T follicular helper cell (primary cell): Measurements from ENCODE around the gene CCL4L2.
"Not testable (repeated sequence)": the region's sequence is repeated elsewhere in the genome, so short reads cannot be mapped to it uniquely, and the experiment has no call there.

Experiments used
- DNase-seq: peaks from one replicate; pipeline ENCODE4 v3.0.0-alpha.2; 2020; ENCODE audit warnings: low read depth

CCL4L2 gene

DNA sequence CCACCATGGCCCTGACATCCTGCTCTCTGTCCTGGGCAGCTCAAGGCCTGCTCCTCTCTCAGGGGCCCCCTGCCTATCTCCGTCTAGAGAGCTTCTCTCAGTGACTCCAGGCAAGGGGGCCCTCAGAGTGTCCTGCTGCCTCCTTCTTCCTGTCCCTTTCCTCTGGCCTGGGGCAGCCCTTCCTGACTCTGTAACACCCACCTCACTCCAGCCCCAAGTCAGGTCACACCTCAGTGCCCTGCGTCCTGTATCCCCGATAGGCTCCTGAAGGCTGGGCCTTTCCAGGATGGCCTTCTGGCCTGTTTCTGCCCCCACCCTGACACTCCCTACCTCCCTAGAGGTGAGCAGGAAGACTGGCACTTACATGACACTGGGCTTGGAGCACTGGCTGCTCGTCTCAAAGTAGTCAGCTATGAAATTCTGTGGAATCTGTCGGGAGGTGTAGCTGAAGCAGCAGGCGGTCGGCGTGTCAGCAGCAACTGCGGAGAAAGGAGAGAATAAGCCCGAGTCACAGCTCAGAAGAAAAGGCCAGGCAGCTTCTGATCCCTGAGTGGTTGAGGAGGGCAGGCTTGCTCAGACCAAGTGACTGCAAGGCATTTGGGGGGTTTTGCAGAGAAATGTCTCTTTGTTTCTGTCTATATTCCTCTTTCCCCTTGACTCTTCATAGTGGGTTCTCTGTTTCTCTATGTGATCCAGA, 15.3 kb upstream of the CCL4L2 start:
- no peak for DNase-seq

DNA sequence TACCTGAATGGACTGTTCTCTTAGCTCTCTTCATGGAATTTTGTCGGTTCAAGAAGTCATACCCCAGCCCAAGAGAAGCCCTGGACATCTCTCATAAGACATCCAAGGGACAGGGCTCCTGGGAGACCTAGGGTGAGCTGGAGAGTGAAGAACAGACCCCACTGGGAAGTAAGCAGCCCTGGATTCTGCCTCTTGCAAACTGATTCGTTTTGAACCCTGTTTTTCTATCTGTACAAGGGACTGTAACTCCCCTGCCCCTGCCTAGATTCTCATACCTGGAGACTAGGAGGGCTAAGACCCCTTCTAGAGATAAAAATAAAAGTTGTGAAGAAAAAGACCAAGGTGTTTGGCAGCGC, 14.8 kb upstream of the CCL4L2 start:
- DNase-seq = no peak

DNA sequence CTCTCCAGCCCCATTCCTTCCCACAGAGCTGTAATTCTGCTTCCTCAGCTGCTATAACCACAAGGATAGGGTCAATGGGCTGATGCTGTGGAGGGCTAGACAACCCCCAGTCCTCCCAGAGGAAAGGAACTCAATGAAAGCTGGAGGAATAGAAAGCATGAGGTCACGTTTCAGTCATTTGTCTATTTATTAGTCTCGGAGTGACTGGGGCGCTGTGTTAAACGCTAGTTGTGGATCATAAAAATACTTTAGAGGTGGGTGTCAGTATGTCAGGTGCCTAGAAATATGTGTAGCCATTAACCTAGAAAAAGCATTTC, 13.5 kb upstream of the CCL4L2 start:
- no peak for DNase-seq

DNA sequence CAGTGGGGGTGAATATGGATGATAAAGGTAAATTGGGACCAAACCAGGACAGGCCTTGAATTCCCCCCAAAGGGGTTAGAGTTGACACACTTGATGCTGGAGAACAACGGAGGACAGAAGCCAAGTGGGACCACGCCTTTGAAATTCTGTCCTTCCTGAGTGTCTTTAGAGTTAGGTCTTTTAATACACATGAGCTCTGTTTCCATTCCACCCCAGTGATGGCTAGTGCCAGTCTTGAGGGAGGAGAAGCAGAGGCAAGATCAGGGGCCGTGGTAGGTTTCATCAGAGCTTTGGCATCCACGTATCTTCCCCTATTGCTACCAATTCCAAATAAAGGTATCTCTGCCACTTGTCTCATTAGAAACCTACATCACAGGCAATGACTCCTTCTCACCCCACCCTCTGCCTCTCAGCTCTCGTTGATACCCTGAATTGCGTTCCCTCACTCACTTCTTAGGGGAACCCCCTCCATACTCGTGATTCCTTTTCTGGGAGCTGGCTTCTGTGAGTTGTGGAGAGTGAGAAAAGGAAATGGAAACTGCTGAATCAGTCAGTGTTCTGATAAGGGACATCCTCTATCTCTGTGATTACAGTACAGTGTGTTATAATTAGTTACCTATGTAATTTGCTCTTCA, 11.9 kb upstream of the CCL4L2 start:
- DNase-seq = no peak

DNA sequence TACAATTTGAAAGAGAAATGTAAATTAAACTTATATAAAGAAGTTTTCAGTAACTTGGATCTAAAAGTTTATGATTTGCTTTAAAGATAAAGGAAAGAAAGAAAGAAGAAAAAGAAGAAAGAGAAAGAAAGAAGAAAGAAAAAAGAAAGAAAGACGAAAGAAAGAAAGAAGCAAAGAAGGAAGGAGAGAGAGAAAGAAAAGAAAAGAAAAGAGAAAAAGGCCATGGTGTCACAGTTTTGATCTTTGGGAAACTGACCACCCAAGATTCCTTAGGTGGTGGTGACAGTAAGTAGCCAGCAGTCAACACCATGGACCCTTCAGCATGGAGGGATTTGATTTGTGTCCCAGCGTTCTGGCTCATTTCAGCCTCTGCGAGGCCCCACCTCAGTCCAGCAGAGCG, 9.8 kb upstream of the CCL4L2 start:
- not testable (repeated sequence) for DNase-seq

- DNase-seq = not testable (repeated sequence)
These were observed 9.4 kb upstream of the CCL4L2 start for GRCh38 chr17:36201506-36201905.

DNA sequence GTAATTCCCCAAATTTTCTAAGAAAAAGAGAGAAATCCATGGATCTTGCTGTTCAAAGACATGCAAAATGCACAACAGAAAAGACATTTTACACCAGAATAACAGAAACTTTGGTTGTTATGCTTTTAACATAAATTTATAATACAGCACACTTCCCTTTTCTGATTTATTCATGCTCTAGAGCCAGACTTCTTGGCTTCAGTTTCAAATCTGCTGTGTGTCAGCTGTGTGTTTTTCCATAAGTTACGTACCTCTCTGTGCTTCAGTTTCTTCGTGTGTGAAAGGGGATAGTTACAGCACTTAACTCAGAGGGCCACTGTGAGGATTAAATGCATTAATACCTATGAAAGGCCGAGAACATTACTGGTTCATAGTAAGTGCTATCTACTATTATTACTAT, 7.5 kb upstream of the CCL4L2 start:
- no peak for DNase-seq

GRCh38 chr17:36204724-36205500, 6.0 kb upstream of the CCL4L2 start:
- no peak for DNase-seq

GRCh38 chr17:36205637-36206485, 5.0 kb upstream of the CCL4L2 start:
- no peak for DNase-seq

GRCh38 chr17:36206486-36206821, 4.4 kb upstream of the CCL4L2 start:
- not testable (repeated sequence) for DNase-seq

- not testable (repeated sequence) for DNase-seq
These were observed 3.5 kb upstream of the CCL4L2 start for GRCh38 chr17:36207383-36207782.

DNA sequence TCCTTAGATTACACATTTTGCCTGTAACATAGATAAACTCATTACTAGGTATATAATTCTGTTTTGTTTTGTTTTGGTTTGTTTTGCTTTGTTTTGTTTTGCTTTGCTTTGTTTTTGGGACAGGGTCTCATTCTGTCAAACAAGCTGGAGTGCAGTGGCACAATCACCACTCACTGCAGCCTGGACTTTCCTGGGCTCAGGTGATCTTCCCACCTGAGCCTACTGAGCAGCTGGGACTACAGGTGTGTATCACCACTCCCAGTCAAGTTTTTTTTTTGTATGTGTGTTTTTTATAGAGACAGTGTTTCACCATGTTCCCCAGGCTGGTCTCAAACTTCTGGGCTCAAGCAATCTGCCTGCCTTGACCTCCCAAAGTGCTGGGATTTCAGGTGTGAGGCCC, 1.3 kb upstream of the CCL4L2 start:
- DNase-seq = no peak

DNA sequence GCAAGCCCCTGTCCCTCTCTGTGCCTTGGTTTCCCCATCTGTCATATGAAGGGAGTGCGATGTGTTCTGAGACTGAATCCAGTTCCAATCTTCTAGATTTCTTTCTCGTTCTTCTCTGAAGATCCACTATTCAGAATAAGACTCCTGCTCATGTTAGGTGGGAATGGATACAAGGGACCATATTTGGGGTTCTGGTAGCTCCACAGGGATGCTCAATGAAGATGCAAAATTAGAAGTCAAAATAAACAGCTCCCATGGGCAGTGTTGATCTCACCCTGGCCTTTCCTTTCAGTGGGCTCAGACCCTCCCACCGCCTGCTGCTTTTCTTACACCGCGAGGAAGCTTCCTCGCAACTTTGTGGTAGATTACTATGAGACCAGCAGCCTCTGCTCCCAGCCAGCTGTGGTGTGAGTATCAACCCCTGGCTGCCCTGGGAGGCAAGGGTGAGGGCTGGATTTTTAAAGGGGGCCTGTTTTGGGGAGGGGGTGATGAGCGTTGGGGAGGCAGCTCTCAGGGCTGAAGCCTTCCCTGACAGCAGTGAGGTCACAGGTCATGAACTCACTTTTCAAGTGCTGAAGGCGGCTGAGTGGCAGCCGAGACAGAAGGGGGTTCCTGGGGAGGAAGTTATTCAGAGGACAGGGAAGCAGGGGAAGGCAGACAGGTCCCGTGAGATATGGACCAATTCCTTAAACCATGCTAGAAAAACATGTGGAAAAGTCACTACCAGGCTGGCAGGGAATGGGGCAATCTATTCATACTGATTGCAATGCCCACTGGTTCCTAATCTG, 815 bp downstream of the CCL4L2 start:
- DNase-seq = not testable (repeated sequence)

DNA sequence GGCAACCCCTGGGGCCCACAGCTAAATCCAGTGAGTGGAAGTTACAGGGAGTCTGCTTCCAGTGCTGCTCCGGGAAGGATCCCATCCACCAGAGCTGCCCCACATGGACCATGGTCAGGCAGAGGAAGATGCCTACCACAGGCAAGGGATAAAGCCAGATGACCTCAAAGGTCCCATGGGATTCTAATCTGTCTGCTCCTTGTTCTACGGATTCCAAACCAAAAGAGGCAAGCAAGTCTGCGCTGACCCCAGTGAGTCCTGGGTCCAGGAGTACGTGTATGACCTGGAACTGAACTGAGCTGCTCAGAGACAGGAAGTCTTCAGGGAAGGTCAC, 1.4 kb downstream of the CCL4L2 start:
- DNase-seq = no peak

GRCh38 chr17:36212966-36213365, 2.1 kb downstream of the CCL4L2 start:
- no peak for DNase-seq

DNA sequence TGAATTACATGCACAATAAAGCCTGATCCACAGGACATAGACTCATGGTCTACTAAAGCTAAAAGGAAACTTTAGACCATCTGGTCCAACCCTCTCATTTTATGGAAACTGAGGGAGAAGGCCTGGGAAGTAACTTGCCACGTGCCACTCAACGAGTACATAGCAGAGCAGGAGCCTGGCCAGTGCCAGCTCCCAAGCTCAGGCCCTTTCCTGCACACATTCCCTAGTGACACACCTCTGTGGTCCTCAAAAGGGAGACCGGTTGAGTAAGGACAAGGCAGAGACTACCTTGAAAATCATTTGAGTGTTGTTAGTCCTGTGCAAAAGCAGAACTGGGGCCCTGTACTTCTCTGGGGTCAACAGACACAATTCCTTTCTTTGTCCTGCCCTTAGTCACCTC, 2.8 kb downstream of the CCL4L2 start:
- DNase-seq = no peak

GRCh38 chr17:36214918-36215317, 4.1 kb downstream of the CCL4L2 start:
- no peak for DNase-seq

GRCh38 chr17:36215406-36216308, 4.8 kb downstream of the CCL4L2 start:
- DNase-seq = not testable (repeated sequence)

DNA sequence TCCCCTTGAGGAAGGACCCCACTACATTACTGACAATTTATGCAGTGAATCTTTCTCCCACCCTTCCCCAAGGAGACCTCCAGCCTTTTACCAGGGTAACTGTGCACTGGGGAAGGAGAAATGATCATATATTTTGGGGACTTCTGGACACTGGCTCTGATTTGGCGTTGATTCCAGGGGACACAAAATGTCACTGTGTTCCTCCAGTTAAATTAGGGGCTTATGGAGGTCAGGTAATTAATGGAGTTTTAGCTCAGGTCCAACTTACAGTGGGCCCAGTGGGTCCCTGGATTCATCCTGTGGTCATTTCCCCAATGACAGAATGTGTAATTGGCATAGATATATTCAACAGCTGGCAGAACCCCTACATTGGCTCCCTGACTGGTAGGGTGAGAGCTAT, 8.7 kb downstream of the CCL4L2 start:
- DNase-seq = not testable (repeated sequence)

- not testable (repeated sequence) for DNase-seq
These were observed 10.1 kb downstream of the CCL4L2 start for GRCh38 chr17:36220737-36221580.
